NT2/D1 (cell line): Measurements from ENCODE around the gene TCF4.

Experiments used
- SUZ12 ChIP-seq: IDR thresholded peaks from 2 replicates; pipeline ENCODE4 v1.6.1; 2011; ENCODE audit not compliant: insufficient read length, insufficient read depth; ENCODE audit errors: extremely low read depth
- YY1 ChIP-seq: IDR thresholded peaks from 2 replicates; pipeline ENCODE4 v1.6.1; 2011; ENCODE audit not compliant: insufficient read length, insufficient read depth
- ZNF274 ChIP-seq: IDR thresholded peaks from 2 replicates; pipeline ENCODE4 v1.6.1; 2011; ENCODE audit warnings: mild to moderate bottlenecking, low read depth, low read length

DNA sequence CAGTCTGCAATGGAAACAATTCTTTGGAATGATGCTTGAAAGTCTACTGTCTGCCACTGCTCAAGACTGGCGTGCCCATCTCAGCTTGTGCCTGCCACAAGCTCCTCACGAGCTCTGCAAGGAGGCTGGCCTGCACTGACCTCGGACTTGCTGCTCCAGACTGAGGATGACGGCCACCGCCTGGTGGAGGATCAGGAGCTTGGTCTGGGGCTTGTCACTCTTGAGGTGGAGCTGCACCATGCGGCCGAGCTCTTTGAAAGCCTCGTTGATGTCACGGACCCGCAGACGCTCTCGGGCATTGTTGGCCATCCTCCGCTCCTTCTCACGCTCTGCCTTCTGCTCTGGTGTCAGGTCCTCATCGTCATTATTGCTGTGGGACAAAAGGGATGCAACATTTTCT is 359.3 kb downstream of the TCF4 start:
- TF ChIP-seq SUZ12 (no peak), ZNF274 (no peak), YY1 (no peak)
